Activated CD8-positive, alpha-beta memory T cell treated with anti-CD3 and anti-CD28 coated beads, Interleukin-2, amount 10 ng/mL, durations not matched to agents 7 days and 5 days (primary cell): Measurements from ENCODE around the gene TBCD. TPM values are rescaled to one million over a fixed set of nuclear protein-coding genes. Genes with fewer than 3 reads are reported as not detected.
A peak's percentile ranks its signal among the peaks of the same experiment; 100 is the strongest.

ENCODE experiments used
- ATAC-seq: fragments of 150-1000 bp; cut with Tn5 transposase; one replicate; pipeline ENCODE4 v1.10.0; 2021; ENCODE audit warnings: moderate library complexity
- CTCF ChIA-PET: fragments of 350-600 bp; sonication (Branson Sonifier 250); formaldehyde crosslinking; loops from one replicate; lab custom pipeline; 2021; ENCODE audit warnings: antibody characterized with exemption; lab: Charles Lee
- DNase-seq: peaks from one replicate; pipeline ENCODE4 v3.0.0-alpha.2; 2020
- H3K27ac Mint-ChIP-seq: one replicate; pipeline ENCODE4 v1.8.0; 2021; ENCODE audit warnings: mild to moderate bottlenecking, mixed read lengths
- H3K27me3 Mint-ChIP-seq: one replicate; pipeline ENCODE4 v1.8.0; 2021; ENCODE audit warnings: mixed read lengths
- H3K36me3 Mint-ChIP-seq: one replicate; pipeline ENCODE4 v1.8.0; 2021; ENCODE audit warnings: mild to moderate bottlenecking, mixed read lengths
- H3K4me1 Mint-ChIP-seq: one replicate; pipeline ENCODE4 v1.8.0; 2021; ENCODE audit warnings: mixed read lengths
- H3K4me3 Mint-ChIP-seq: one replicate; pipeline ENCODE4 v1.8.0; 2021; ENCODE audit warnings: mild to moderate bottlenecking, moderate library complexity, mixed read lengths
- H3K9me3 Mint-ChIP-seq: one replicate; pipeline ENCODE4 v1.8.0; 2022; ENCODE audit warnings: low read depth, mixed read lengths
- total RNA-seq, 2 experiments: library from RNA; stranded (reverse); gene quantifications; one replicate each; pipeline ENCODE4 v1.2.3, GENCODE V29; 2021

The TBCD gene
- total RNA-seq, 2 experiments from 2014 or later, result 105 to 157 TPM

- H3K4me3 Mint-ChIP-seq, result no peak overlapping the region
Observed at GRCh38 chr17:82930043-82930923, 178.4 kb downstream of the TBCD start.

GRCh38 chr17:82930924-82931698, 179.2 kb downstream of the TBCD start:
- Mint-ChIP-seq H3K27ac (no peak overlapping the region), H3K4me1 (no peaks in the 10 kb centered on the region)
- CTCF ChIA-PET, result no interaction called here

More at GRCh38 chr17:82930043-82930923, 178.4 kb downstream of the TBCD start:
- ATAC-seq (no peak), DNase-seq (no peak)
- no peaks in the 10 kb centered on the region for H3K9me3 Mint-ChIP-seq
- no peak overlapping the region for H3K27ac Mint-ChIP-seq
- H3K4me1 Mint-ChIP-seq, result no peaks in the 10 kb centered on the region
- H3K27me3 Mint-ChIP-seq, result no peaks in the 10 kb centered on the region
- peaks cover 23% of the 10 kb centered on the region for H3K36me3 Mint-ChIP-seq
- CTCF ChIA-PET, result no interaction called here

GRCh38 chr17:82931699-82932517, 180.0 kb downstream of the TBCD start:
- no peaks in the 10 kb centered on the region for H3K27me3 Mint-ChIP-seq
- H3K36me3 Mint-ChIP-seq, result peaks cover 27% of the 10 kb centered on the region
- no peaks in the 10 kb centered on the region for H3K9me3 Mint-ChIP-seq
- no peaks in the 10 kb centered on the region for H3K4me1 Mint-ChIP-seq
- no peak overlapping the region for H3K4me3 Mint-ChIP-seq
- peak overlapping the region; percentile 7 for H3K27ac Mint-ChIP-seq
- CTCF ChIA-PET, result interaction anchor here (1.1 to 1.5 kb wide), 2 partner anchors 142 to 269 kb away, joined by 3 to 5 read pairs; no protein-coding TSS in a partner anchor
- DNase-seq (no peak), ATAC-seq (no peak)

More at GRCh38 chr17:82930924-82931698, 179.2 kb downstream of the TBCD start:
- peaks cover 26% of the 10 kb centered on the region for H3K36me3 Mint-ChIP-seq
- H3K4me3 Mint-ChIP-seq, result no peak overlapping the region
- ATAC-seq (no peak), DNase-seq (no peak)
- no peaks in the 10 kb centered on the region for H3K9me3 Mint-ChIP-seq
- H3K27me3 Mint-ChIP-seq, result no peaks in the 10 kb centered on the region

- no peaks in the 10 kb centered on the region for H3K27me3 Mint-ChIP-seq
- no peaks in the 10 kb centered on the region for H3K4me1 Mint-ChIP-seq
- CTCF ChIA-PET, result interaction anchor here (0.6 to 1.5 kb wide), 4 partner anchors 24 to 268 kb away, joined by 3 to 5 read pairs (median 3); no protein-coding TSS in a partner anchor
- no peak overlapping the region for H3K4me3 Mint-ChIP-seq
- H3K36me3 Mint-ChIP-seq, result peaks cover 26% of the 10 kb centered on the region
- peak overlapping the region; percentile 7 for H3K27ac Mint-ChIP-seq
- ATAC-seq, result no peak
- H3K9me3 Mint-ChIP-seq, result no peaks in the 10 kb centered on the region
- no peak for DNase-seq
Observed at GRCh38 chr17:82932518-82933310, 180.8 kb downstream of the TBCD start.

GRCh38 chr17:82933911-82934310, 182.0 kb downstream of the TBCD start:
- peaks cover 26% of the 10 kb centered on the region for H3K36me3 Mint-ChIP-seq
- no peaks in the 10 kb centered on the region for H3K9me3 Mint-ChIP-seq
- H3K4me3 Mint-ChIP-seq, result no peak overlapping the region
- H3K27me3 Mint-ChIP-seq, result no peaks in the 10 kb centered on the region
- CTCF ChIA-PET, result interaction anchor here (1.5 kb wide), 1 partner anchor 267 kb away, joined by 5 read pairs; no protein-coding TSS in a partner anchor
- H3K4me1 Mint-ChIP-seq, result no peaks in the 10 kb centered on the region
- H3K27ac Mint-ChIP-seq, result no peak overlapping the region
- ATAC-seq (no peak), DNase-seq (no peak)

GRCh38 chr17:82935966-82936767, 184.3 kb downstream of the TBCD start:
- H3K9me3 Mint-ChIP-seq, result no peaks in the 10 kb centered on the region
- no peaks in the 10 kb centered on the region for H3K4me1 Mint-ChIP-seq
- H3K4me3 Mint-ChIP-seq, result no peak overlapping the region
- ATAC-seq, result no peak
- H3K27me3 Mint-ChIP-seq, result no peaks in the 10 kb centered on the region
- no peak overlapping the region for H3K27ac Mint-ChIP-seq
- peaks cover 23% of the 10 kb centered on the region for H3K36me3 Mint-ChIP-seq
- CTCF ChIA-PET, result no interaction called here
- no peak for DNase-seq

- H3K27ac Mint-ChIP-seq, result no peak overlapping the region
- ATAC-seq (no peak), DNase-seq (no peak)
- no peaks in the 10 kb centered on the region for H3K4me1 Mint-ChIP-seq
- no peaks in the 10 kb centered on the region for H3K27me3 Mint-ChIP-seq
- no peak overlapping the region for H3K4me3 Mint-ChIP-seq
- H3K9me3 Mint-ChIP-seq, result no peaks in the 10 kb centered on the region
- CTCF ChIA-PET, result no interaction called here
- peaks cover 24% of the 10 kb centered on the region for H3K36me3 Mint-ChIP-seq
Observed at GRCh38 chr17:82936768-82937171, 184.9 kb downstream of the TBCD start.

- Mint-ChIP-seq H3K36me3 (peaks cover 30% of the 10 kb centered on the region), H3K27ac (no peak overlapping the region), H3K4me1 (no peaks in the 10 kb centered on the region), H3K27me3 (no peaks in the 10 kb centered on the region), H3K4me3 (no peak overlapping the region), H3K9me3 (no peaks in the 10 kb centered on the region)
- ATAC-seq, result no peak
- CTCF ChIA-PET, result no interaction called here
- no peak for DNase-seq
Observed at GRCh38 chr17:82937411-82938371, 185.8 kb downstream of the TBCD start.

- peaks cover 37% of the 10 kb centered on the region for H3K36me3 Mint-ChIP-seq
Observed at GRCh38 chr17:82938486-82938872, 186.6 kb downstream of the TBCD start.

GRCh38 chr17:82938873-82939620, 187.2 kb downstream of the TBCD start:
- H3K27me3 Mint-ChIP-seq, result no peaks in the 10 kb centered on the region

More at GRCh38 chr17:82938486-82938872, 186.6 kb downstream of the TBCD start:
- H3K4me3 Mint-ChIP-seq, result no peak overlapping the region
- H3K4me1 Mint-ChIP-seq, result no peaks in the 10 kb centered on the region
- CTCF ChIA-PET, result no interaction called here
- ATAC-seq, result no peak
- no peaks in the 10 kb centered on the region for H3K27me3 Mint-ChIP-seq
- peak overlapping the region; percentile 20 for H3K27ac Mint-ChIP-seq
- no peaks in the 10 kb centered on the region for H3K9me3 Mint-ChIP-seq
- no peak for DNase-seq

More at GRCh38 chr17:82938873-82939620, 187.2 kb downstream of the TBCD start:
- Mint-ChIP-seq H3K36me3 (peaks cover 41% of the 10 kb centered on the region), H3K4me1 (no peaks in the 10 kb centered on the region), H3K27ac (peak overlapping the region; percentile 20), H3K4me3 (no peak overlapping the region), H3K9me3 (peaks cover 3% of the 10 kb centered on the region)
- ATAC-seq, result no peak
- DNase-seq, result no peak
- CTCF ChIA-PET, result no interaction called here
